Neutrophil (primary cell): ENCODE measurements around the gene RAB36.

Experiments used
- H3K27ac ChIP-seq: fragments of 200-600 bp; sonication (generic); 2 replicates; pipeline ENCODE4 v1.5.1; 2016; ENCODE audit warnings: mild to moderate bottlenecking, moderate library complexity
- H3K27me3 ChIP-seq: fragments of 200-600 bp; sonication (generic); 2 replicates; pipeline ENCODE4 v1.6.0; 2016; ENCODE audit warnings: mild to moderate bottlenecking
- H3K36me3 ChIP-seq: fragments of 200-600 bp; sonication (generic); 2 replicates; pipeline ENCODE4 v1.5.1; 2017
- H3K4me1 ChIP-seq, 2 experiments: fragments of 200-600 bp in 1 of 2; sonication (generic) in 1 of 2; 1 replicate in 1 of 2; 2 replicates in 1 of 2; pipeline versions ENCODE4 v1.5.1 to v1.6.1; 2013 to 2016; ENCODE audit warnings: low read depth in 1 of 2, low read length in 1 of 2, mild to moderate bottlenecking in 1 of 2, moderate library complexity in 1 of 2; ENCODE audit not compliant: control insufficient read depth in 1 of 2, insufficient read depth in 1 of 2
- H3K4me3 ChIP-seq, 2 experiments: fragments of 200-600 bp in 1 of 2; sonication (generic) in 1 of 2; 1 replicate in 1 of 2; 2 replicates in 1 of 2; pipeline ENCODE4 v1.5.1; 2013 to 2016; ENCODE audit warnings: low read depth in 1 of 2, low read length in 1 of 2, mild to moderate bottlenecking in 1 of 2, moderate library complexity in 1 of 2
- H3K9me3 ChIP-seq: fragments of 200-600 bp; sonication (generic); 2 replicates; pipeline ENCODE4 v1.5.1; 2016
- TF ChIP-seq, protein P1 (sequence below): fragments of 200-600 bp; sonication (generic); IDR thresholded peaks from 2 replicates; pipeline ENCODE4 v1.5.1; 2016; ENCODE audit warnings: antibody characterized with exemption

The RAB36 gene

DNA sequence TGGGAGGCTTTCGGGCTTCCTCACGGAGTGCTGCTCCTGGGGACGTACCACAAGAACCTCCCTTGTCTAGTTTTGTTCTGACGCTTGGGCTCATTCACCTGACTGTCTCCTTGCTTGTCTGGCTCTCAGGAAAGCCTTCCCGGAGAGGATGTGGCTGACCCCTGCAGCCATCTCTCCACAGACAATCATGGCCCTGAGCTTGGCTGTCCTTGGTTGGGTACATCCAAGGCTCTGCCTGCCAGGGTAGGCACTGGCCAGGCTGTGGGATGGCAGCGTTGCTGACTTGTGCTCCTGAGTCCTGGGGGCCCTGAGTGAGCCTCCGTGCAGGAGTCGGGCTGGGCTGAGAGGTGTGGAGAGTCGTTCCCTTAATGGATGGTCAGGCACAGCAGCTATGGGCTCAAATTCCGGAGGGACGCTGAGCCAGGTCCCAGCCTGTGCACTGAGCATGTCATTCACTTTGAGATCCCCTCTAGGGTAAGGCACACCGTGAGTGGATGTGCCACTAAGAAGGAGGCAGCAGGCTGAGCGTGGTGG is 67.8 kb downstream of the RAB36 start:
- TF ChIP-seq, protein P1, sequence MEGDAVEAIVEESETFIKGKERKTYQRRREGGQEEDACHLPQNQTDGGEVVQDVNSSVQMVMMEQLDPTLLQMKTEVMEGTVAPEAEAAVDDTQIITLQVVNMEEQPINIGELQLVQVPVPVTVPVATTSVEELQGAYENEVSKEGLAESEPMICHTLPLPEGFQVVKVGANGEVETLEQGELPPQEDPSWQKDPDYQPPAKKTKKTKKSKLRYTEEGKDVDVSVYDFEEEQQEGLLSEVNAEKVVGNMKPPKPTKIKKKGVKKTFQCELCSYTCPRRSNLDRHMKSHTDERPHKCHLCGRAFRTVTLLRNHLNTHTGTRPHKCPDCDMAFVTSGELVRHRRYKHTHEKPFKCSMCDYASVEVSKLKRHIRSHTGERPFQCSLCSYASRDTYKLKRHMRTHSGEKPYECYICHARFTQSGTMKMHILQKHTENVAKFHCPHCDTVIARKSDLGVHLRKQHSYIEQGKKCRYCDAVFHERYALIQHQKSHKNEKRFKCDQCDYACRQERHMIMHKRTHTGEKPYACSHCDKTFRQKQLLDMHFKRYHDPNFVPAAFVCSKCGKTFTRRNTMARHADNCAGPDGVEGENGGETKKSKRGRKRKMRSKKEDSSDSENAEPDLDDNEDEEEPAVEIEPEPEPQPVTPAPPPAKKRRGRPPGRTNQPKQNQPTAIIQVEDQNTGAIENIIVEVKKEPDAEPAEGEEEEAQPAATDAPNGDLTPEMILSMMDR: no peak
- Histone ChIP-seq H3K27ac (no peak overlapping the region), H3K4me3 (no peak overlapping the region), H3K36me3 (no peaks in the 10 kb centered on the region), H3K9me3 (no peaks in the 10 kb centered on the region), H3K27me3 (no peaks in the 10 kb centered on the region), H3K4me1 (peaks cover 35 to 50% of the 10 kb centered on the region in 2 experiments)

DNA sequence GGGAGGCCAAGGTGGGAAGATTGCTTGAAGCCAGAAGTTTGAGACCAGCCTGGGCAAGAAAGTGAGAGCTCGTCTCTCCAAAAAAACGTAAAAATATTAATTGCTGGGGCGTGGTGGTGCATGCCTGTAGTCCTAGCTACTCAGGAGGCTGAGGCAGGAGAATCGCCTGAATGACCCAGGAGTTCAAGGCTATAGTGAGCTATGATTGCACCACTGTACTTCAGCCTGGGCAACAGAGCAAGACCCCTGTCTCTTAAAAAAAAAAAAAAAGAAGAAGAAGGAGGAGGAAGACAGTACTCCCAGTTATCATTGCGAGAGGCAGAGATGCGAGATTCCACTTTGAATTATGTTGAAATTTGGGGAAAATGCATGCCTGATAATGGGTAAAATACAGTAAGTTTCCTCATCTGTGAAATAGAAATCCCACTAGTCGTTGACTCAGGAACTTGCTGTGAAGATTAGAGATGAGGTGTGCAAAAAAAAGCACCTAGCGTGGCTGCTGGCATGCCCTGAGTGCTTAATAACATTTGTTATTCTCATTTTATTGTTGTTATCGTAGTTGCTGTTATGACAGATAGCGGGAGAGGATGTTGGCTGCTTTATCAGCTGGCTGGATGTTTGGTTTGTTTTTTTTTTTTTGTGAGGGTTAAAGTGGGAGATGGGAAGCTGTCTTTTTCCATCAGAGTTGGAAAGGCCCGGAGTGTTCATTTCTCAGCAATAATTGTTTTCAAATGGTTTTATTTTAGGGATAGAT is 68.5 kb downstream of the RAB36 start:
- no peaks in the 10 kb centered on the region for H3K36me3 ChIP-seq
- H3K4me3 ChIP-seq: no peak overlapping the region
- peak overlapping the region; percentile 43 for H3K27ac ChIP-seq
- TF ChIP-seq, protein P1: no peak
- H3K9me3 ChIP-seq: no peaks in the 10 kb centered on the region
- peaks cover 41 to 57% of the 10 kb centered on the region in 2 experiments for H3K4me1 ChIP-seq
- no peaks in the 10 kb centered on the region for H3K27me3 ChIP-seq
